GM13977 (cell line): ENCODE results near the gene RFC5.
"Not testable (repeated sequence)": the region's sequence is repeated elsewhere in the genome, so short reads cannot be mapped to it uniquely, and the experiment has no call there.

Source experiments
- DNase-seq: peaks from one replicate; pipeline ENCODE4 v3.0.0; 2012; ENCODE audit warnings: low spot score
- CTCF ChIP-seq: IDR thresholded peaks from 2 replicates; pipeline ENCODE4 v1.5.1; 2012; ENCODE audit warnings: mild to moderate bottlenecking, control low read depth; ENCODE audit not compliant: insufficient read depth; ENCODE audit errors: extremely low read depth, missing control alignments
- in situ Hi-C: fragments of 300-500 bp; cut with MboI; formaldehyde crosslinking; loops from one replicate; pipeline ENCODE4 v1.12.0; 2022; ENCODE audit warnings: low sequenced_read_pairs, low pct_unique_long_range_greater_than_20kb, mixed read lengths, inconsistent platforms; ENCODE audit not compliant: unreplicated experiment

The RFC5 gene

GRCh38 chr12:118015306-118015705, 1.2 kb upstream of the RFC5 start:
- in situ Hi-C loops, result no loop called here
- DNase-seq, result no peak
- no peak for TF ChIP-seq CTCF

- DNase-seq, result no peak
- no peak for TF ChIP-seq CTCF
- in situ Hi-C loops, result no loop called here
These were observed 559 bp upstream of the RFC5 start for GRCh38 chr12:118015944-118016343.

GRCh38 chr12:118017926-118018325, 1.4 kb downstream of the RFC5 start:
- DNase-seq, result no peak
- in situ Hi-C loops, result no loop called here
- TF ChIP-seq CTCF, result no peak

- no peak for DNase-seq
- no peak for TF ChIP-seq CTCF
- in situ Hi-C loops, result no loop called here
These were observed 3.5 kb downstream of the RFC5 start for GRCh38 chr12:118020036-118020435.

- in situ Hi-C loops, DNase-seq: not testable (repeated sequence)
These were observed 5.7 kb downstream of the RFC5 start for GRCh38 chr12:118022097-118022727.

- no peak for TF ChIP-seq CTCF
- in situ Hi-C loops, result no loop called here
- DNase-seq, result no peak
These were observed 6.2 kb downstream of the RFC5 start for GRCh38 chr12:118022728-118023109.

GRCh38 chr12:118023301-118023860, 6.9 kb downstream of the RFC5 start:
- in situ Hi-C loops, result no loop called here
- no peak for DNase-seq
- no peak for TF ChIP-seq CTCF
